Measurements from ENCODE around the gene TINAGL1.
A peak's percentile ranks its signal among the peaks of the same experiment; 100 is the strongest.

GRCh38 chr1:31617916-31618746 lies 41.8 kb downstream of the TINAGL1 start:
- TF ChIP-seq CTCF (IDR thresholded peaks at IDR 0.05) (peak in 3 of 4 experiments; percentile 55 to 84 (median 56)), POLR2AphosphoS5 (IDR thresholded peaks at IDR 0.05) (no peak), POLR2A (IDR thresholded peaks at IDR 0.05) (no peak)

Measured in gastroesophageal sphincter (tissue), 3 donors.